Superior temporal gyrus (tissue), 1 donor: Measurements from ENCODE around the gene ADPGK.
"Not testable (repeated sequence)": the region's sequence is repeated elsewhere in the genome, so short reads cannot be mapped to it uniquely, and the experiment has no call there.

Source experiments
- DNase-seq: peaks from one replicate; pipeline ENCODE4 v3.0.0-alpha.2; 2016; ENCODE audit errors: extremely low spot score

The ADPGK gene

GRCh38 chr15:72783640-72784455 lies at the start of gene ADPGK:
TSS of gene ADPGK (minus strand) at chr15:72783758. CDS start at chr15:72783691, 67 bp downstream.
- DNase-seq, result peak; percentile 96

- DNase-seq, result peak; percentile 65
Measured at GRCh38 chr15:72827226-72827625, 43.7 kb upstream of the ADPGK start.

GRCh38 chr15:72826611-72827010 lies 43.1 kb upstream of the ADPGK start:
- no peak for DNase-seq

- no peak for DNase-seq
Measured at GRCh38 chr15:72825829-72826228, 42.3 kb upstream of the ADPGK start.

GRCh38 chr15:72824781-72825180 lies 41.2 kb upstream of the ADPGK start:
- no peak for DNase-seq

- no peak for DNase-seq
Measured at GRCh38 chr15:72824112-72824511, 40.6 kb upstream of the ADPGK start.

- no peak for DNase-seq
Measured at GRCh38 chr15:72820278-72820677, 36.7 kb upstream of the ADPGK start.

- no peak for DNase-seq
Measured at GRCh38 chr15:72818632-72819031, 35.1 kb upstream of the ADPGK start.

- DNase-seq, result no peak
Measured at GRCh38 chr15:72813345-72814004, 29.9 kb upstream of the ADPGK start.

- no peak for DNase-seq
Measured at GRCh38 chr15:72809329-72809728, 25.8 kb upstream of the ADPGK start.

GRCh38 chr15:72807346-72807745 lies 23.8 kb upstream of the ADPGK start:
- not testable (repeated sequence) for DNase-seq

GRCh38 chr15:72803006-72803405 lies 19.4 kb upstream of the ADPGK start:
- DNase-seq, result no peak

- DNase-seq, result no peak
Measured at GRCh38 chr15:72801590-72802325, 18.2 kb upstream of the ADPGK start.

GRCh38 chr15:72800833-72801481 lies 17.4 kb upstream of the ADPGK start:
- no peak for DNase-seq

GRCh38 chr15:72797834-72798233 lies 14.3 kb upstream of the ADPGK start:
- no peak for DNase-seq

- DNase-seq, result no peak
Measured at GRCh38 chr15:72797338-72797689, 13.8 kb upstream of the ADPGK start.

GRCh38 chr15:72796515-72797337 lies 13.2 kb upstream of the ADPGK start:
- no peak for DNase-seq

GRCh38 chr15:72796210-72796514 lies 12.6 kb upstream of the ADPGK start:
- no peak for DNase-seq

- DNase-seq, result no peak
Measured at GRCh38 chr15:72793766-72794660, 10.5 kb upstream of the ADPGK start.

- DNase-seq, result no peak
Measured at GRCh38 chr15:72792431-72792830, 8.9 kb upstream of the ADPGK start.
